Calu3 (cell line): ENCODE results near the gene NMRAL1. TPM values are rescaled to one million over a fixed set of nuclear protein-coding genes. Genes with fewer than 3 reads are reported as not detected.

ENCODE experiments used
- BruUV-seq: library from RNA; stranded (reverse); fragments of 400-500 nt; replicated peaks from 2 replicates; lab custom pipeline; 2021; lab: Mats Ljungman, UMichigan
- CTCF ChIA-PET: fragments of 300-600 bp; sonication (Branson Sonifier 250); formaldehyde crosslinking; loops from one replicate; lab custom pipeline; 2022; ENCODE audit warnings: antibody characterized with exemption; lab: Charles Lee
- DNase-seq: peaks from one replicate; pipeline ENCODE4 v3.0.0; 2022
- H3K27ac Mint-ChIP-seq: one replicate; pipeline ENCODE4 v1.8.0; 2022; ENCODE audit warnings: mixed read lengths; ENCODE audit not compliant: unreplicated experiment
- H3K27me3 Mint-ChIP-seq: one replicate; pipeline ENCODE4 v1.8.0; 2022; ENCODE audit warnings: mixed read lengths; ENCODE audit not compliant: unreplicated experiment
- H3K36me3 Mint-ChIP-seq: one replicate; pipeline ENCODE4 v1.8.0; 2022; ENCODE audit warnings: mild to moderate bottlenecking, moderate library complexity, mixed read lengths; ENCODE audit not compliant: insufficient read depth, unreplicated experiment
- H3K4me1 Mint-ChIP-seq: one replicate; pipeline ENCODE4 v1.8.0; 2022; ENCODE audit warnings: mild to moderate bottlenecking, low read depth, mixed read lengths; ENCODE audit not compliant: unreplicated experiment
- H3K4me3 Mint-ChIP-seq: one replicate; pipeline ENCODE4 v1.8.0; 2022; ENCODE audit warnings: mild to moderate bottlenecking, low read depth, moderate library complexity, mixed read lengths; ENCODE audit not compliant: unreplicated experiment
- H3K9me3 Mint-ChIP-seq: one replicate; pipeline ENCODE4 v1.8.0; 2022; ENCODE audit warnings: low read depth, mixed read lengths; ENCODE audit not compliant: unreplicated experiment
- CTCF ChIP-seq: fragments of 200-600 bp; IDR thresholded peaks from one replicate; pipeline ENCODE4 v1.8.0; 2022; ENCODE audit warnings: antibody characterized with exemption; ENCODE audit not compliant: unreplicated experiment
- intact Hi-C: fragments of 100-400 bp; cut with micrococcal nuclease; formaldehyde crosslinking; loops from one replicate; pipeline ENCODE4 v1.10.0; 2022; ENCODE audit not compliant: unreplicated experiment
- total RNA-seq: library from RNA; stranded (reverse); gene quantifications from 2 replicates; pipeline ENCODE4 v1.2.3, GENCODE V29; 2022

NMRAL1 gene
- total RNA-seq, 1 experiment from 2014 or later, result 101 TPM

- no peak for TF ChIP-seq CTCF
- CTCF ChIA-PET, result no interaction called here
- Mint-ChIP-seq H3K9me3 (no peaks in the 10 kb centered on the region), H3K4me1 (no peaks in the 10 kb centered on the region), H3K4me3 (no peak overlapping the region), H3K36me3 (peaks cover 81% of the 10 kb centered on the region), H3K27ac (no peak overlapping the region), H3K27me3 (no peaks in the 10 kb centered on the region)
- BruUV-seq, result no TSS peak
- DNase-seq, result no peak
- intact Hi-C loops, result no loop called here
Measured at GRCh38 chr16:4442371-4442770, 32.1 kb downstream of the NMRAL1 start.

GRCh38 chr16:4437366-4437765, 37.1 kb downstream of the NMRAL1 start:
- H3K36me3 Mint-ChIP-seq, result peaks cover 82% of the 10 kb centered on the region
- CTCF ChIA-PET, result no interaction called here
- peaks cover 9% of the 10 kb centered on the region for H3K4me1 Mint-ChIP-seq
- no TSS peak for BruUV-seq
- no peak overlapping the region for H3K27ac Mint-ChIP-seq
- TF ChIP-seq CTCF, result no peak
- intact Hi-C loops, result no loop called here
- no peak for DNase-seq
- no peaks in the 10 kb centered on the region for H3K9me3 Mint-ChIP-seq
- H3K27me3 Mint-ChIP-seq, result no peaks in the 10 kb centered on the region
- H3K4me3 Mint-ChIP-seq, result no peak overlapping the region

- intact Hi-C loops, result no loop called here
- no peak overlapping the region for H3K27ac Mint-ChIP-seq
- no TSS peak for BruUV-seq
- no peak overlapping the region for H3K4me3 Mint-ChIP-seq
- no peaks in the 10 kb centered on the region for H3K27me3 Mint-ChIP-seq
- TF ChIP-seq CTCF, result no peak
- H3K4me1 Mint-ChIP-seq, result peaks cover 9% of the 10 kb centered on the region
- DNase-seq, result no peak
- H3K36me3 Mint-ChIP-seq, result peaks cover 79% of the 10 kb centered on the region
- CTCF ChIA-PET, result no interaction called here
- no peaks in the 10 kb centered on the region for H3K9me3 Mint-ChIP-seq
Measured at GRCh38 chr16:4435337-4436067, 38.9 kb downstream of the NMRAL1 start.

- H3K4me3 Mint-ChIP-seq, result no peak overlapping the region
- CTCF ChIA-PET, result interaction anchor here (0.6 kb wide), 1 partner anchor 108 kb away, joined by 3 read pairs; no protein-coding TSS in a partner anchor
- no peaks in the 10 kb centered on the region for H3K27me3 Mint-ChIP-seq
- H3K36me3 Mint-ChIP-seq, result peaks cover 88% of the 10 kb centered on the region
- TF ChIP-seq CTCF, result no peak
- intact Hi-C loops, result no loop called here
- peaks cover 9% of the 10 kb centered on the region for H3K4me1 Mint-ChIP-seq
- no TSS peak for BruUV-seq
- no peaks in the 10 kb centered on the region for H3K9me3 Mint-ChIP-seq
- no peak overlapping the region for H3K27ac Mint-ChIP-seq
- DNase-seq, result no peak
Measured at GRCh38 chr16:4433914-4434787, 40.3 kb downstream of the NMRAL1 start.
